Measurements from ENCODE around the gene SNAI3. TPM values are rescaled to one million over a fixed set of nuclear protein-coding genes. Genes with fewer than 3 reads are reported as not detected.
A peak's percentile ranks its signal among the peaks of the same experiment; 100 is the strongest.

The SNAI3 gene
- total and polyA plus RNA-seq, 9 of the 15 experiments (the other 6 are each of a cell fraction or from before 2014, with no cell fraction given): 0.04 to 4.1 (median 0.80) TPM; not detected in 1

DNA sequence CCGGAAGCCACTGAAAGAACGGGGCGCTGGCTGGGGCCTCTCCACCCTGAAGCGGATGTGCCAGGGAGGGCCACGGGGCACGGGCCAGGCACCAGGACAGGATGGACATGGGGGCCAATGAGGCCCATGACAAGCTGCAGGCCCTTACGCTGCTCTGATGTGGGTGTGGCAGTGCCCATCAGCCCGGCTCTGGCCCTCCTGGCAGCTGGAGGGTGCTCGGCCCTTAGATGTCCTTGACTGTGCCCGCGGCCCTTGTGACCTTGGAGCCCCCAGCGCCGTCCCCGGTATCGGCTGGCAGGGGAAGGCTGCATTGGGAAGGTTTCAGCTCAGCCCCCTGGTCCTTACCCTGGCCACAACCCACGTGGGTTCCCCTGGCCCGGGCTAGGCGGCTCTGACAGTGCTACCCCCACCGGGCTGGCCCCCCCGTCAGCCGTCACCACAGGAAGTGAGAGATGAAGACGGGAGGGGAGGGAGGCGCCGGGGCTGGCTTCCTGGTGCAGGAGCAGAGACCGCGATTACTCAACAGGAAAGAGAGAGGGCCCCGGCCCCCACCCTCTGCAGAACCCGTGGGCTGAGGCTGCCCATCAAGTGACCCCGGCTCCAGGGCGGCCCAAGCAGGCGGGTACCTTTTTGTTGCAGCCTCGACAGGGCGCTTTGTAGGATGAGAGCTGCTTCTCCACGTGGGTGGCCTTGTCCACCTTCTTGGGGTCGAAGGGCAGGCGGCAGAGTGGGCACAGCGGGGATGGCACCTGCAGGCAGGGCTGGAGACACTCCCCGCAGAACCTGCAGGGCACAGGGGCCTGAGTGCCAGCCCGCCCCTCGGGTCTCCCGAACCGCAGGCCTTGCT is 14.6 kb upstream of the SNAI3 start (continued):
- TF ChIP-seq TGIF2 (CRISPR knock-in tag; IDR thresholded peaks at IDR 0.05) (no peak; the same call in 1 of the 2 replicates), ZBTB17 (CRISPR knock-in tag; IDR thresholded peaks at IDR 0.05) (peak; percentile 67; the same call in 1 of the 2 replicates), GABPB2 (CRISPR knock-in tag; conservative IDR thresholded peaks at IDR 0.05) (no peak), ETV5 (CRISPR knock-in tag; IDR thresholded peaks at IDR 0.05; ENCODE audit: low read depth) (peak; percentile 92), L3MBTL2 (IDR thresholded peaks at IDR 0.05) (no peak), HNRNPH1 (optimal IDR thresholded peaks at IDR 0.05; ENCODE audit: low read depth, low read length) (no peak), NFRKB (IDR thresholded peaks at IDR 0.05; ENCODE audit: low read depth) (no peak), FOXJ2 (tag; IDR thresholded peaks at IDR 0.05) (no peak), ZNF316 (IDR thresholded peaks at IDR 0.05) (no peak), ZNF3 (CRISPR knock-in tag; IDR thresholded peaks at IDR 0.05) (no peak), CBFA2T2 (conservative IDR thresholded peaks at IDR 0.05) (no peak)
- TF ChIP-seq, protein P1, sequence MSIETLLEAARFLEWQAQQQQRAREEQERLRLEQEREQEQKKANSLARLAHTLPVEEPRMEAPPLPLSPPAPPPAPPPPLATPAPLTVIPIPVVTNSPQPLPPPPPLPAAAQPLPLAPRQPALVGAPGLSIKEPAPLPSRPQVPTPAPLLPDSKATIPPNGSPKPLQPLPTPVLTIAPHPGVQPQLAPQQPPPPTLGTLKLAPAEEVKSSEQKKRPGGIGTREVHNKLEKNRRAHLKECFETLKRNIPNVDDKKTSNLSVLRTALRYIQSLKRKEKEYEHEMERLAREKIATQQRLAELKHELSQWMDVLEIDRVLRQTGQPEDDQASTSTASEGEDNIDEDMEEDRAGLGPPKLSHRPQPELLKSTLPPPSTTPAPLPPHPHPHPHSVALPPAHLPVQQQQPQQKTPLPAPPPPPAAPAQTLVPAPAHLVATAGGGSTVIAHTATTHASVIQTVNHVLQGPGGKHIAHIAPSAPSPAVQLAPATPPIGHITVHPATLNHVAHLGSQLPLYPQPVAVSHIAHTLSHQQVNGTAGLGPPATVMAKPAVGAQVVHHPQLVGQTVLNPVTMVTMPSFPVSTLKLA (conservative IDR thresholded peaks at IDR 0.05): peak in 1 of 2 experiments; percentile 78; a peak in 3 of 4 replicates
- TF ChIP-seq, protein P2, sequence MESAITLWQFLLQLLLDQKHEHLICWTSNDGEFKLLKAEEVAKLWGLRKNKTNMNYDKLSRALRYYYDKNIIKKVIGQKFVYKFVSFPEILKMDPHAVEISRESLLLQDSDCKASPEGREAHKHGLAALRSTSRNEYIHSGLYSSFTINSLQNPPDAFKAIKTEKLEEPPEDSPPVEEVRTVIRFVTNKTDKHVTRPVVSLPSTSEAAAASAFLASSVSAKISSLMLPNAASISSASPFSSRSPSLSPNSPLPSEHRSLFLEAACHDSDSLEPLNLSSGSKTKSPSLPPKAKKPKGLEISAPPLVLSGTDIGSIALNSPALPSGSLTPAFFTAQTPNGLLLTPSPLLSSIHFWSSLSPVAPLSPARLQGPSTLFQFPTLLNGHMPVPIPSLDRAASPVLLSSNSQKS (CRISPR knock-in tag; IDR thresholded peaks at IDR 0.05): no peak
- TF ChIP-seq, protein P3, sequence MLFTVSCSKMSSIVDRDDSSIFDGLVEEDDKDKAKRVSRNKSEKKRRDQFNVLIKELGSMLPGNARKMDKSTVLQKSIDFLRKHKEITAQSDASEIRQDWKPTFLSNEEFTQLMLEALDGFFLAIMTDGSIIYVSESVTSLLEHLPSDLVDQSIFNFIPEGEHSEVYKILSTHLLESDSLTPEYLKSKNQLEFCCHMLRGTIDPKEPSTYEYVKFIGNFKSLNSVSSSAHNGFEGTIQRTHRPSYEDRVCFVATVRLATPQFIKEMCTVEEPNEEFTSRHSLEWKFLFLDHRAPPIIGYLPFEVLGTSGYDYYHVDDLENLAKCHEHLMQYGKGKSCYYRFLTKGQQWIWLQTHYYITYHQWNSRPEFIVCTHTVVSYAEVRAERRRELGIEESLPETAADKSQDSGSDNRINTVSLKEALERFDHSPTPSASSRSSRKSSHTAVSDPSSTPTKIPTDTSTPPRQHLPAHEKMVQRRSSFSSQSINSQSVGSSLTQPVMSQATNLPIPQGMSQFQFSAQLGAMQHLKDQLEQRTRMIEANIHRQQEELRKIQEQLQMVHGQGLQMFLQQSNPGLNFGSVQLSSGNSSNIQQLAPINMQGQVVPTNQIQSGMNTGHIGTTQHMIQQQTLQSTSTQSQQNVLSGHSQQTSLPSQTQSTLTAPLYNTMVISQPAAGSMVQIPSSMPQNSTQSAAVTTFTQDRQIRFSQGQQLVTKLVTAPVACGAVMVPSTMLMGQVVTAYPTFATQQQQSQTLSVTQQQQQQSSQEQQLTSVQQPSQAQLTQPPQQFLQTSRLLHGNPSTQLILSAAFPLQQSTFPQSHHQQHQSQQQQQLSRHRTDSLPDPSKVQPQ (CRISPR knock-in tag; IDR thresholded peaks at IDR 0.05; ENCODE audit: borderline replicate concordance): no peak
- TF ChIP-seq, protein P4, sequence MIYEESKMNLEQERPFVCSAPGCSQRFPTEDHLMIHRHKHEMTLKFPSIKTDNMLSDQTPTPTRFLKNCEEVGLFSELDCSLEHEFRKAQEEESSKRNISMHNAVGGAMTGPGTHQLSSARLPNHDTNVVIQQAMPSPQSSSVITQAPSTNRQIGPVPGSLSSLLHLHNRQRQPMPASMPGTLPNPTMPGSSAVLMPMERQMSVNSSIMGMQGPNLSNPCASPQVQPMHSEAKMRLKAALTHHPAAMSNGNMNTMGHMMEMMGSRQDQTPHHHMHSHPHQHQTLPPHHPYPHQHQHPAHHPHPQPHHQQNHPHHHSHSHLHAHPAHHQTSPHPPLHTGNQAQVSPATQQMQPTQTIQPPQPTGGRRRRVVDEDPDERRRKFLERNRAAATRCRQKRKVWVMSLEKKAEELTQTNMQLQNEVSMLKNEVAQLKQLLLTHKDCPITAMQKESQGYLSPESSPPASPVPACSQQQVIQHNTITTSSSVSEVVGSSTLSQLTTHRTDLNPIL (CRISPR knock-in tag; IDR thresholded peaks at IDR 0.05): no peak
- TF ChIP-seq, protein P5, sequence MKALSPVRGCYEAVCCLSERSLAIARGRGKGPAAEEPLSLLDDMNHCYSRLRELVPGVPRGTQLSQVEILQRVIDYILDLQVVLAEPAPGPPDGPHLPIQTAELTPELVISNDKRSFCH (CRISPR knock-in tag; IDR thresholded peaks at IDR 0.05): no peak
- TF ChIP-seq, protein P5 (tag; IDR thresholded peaks at IDR 0.05): no peak

Measured in K562 (cell line).